HepG2 (cell line): ENCODE data around the gene PRKAR2B. TPM values are rescaled to one million over a fixed set of nuclear protein-coding genes. Genes with fewer than 3 reads are reported as not detected.

Experiments used
- ATAC-seq: fragments of 200-7000 bp; cut with Tn5 transposase; 3 replicates; pipeline ENCODE4 v1.9.1; 2020; ENCODE audit warnings: mild to moderate bottlenecking, moderate library complexity
- BruUV-seq: library from RNA; stranded (reverse); fragments of 400-500 nt; replicated peaks from 2 replicates; lab custom pipeline; 2021; lab: Mats Ljungman, UMichigan
- CTCF ChIA-PET: fragments of 300-600 bp; formaldehyde crosslinking; extraction: SDS; loops from one replicate; lab custom pipeline; 2021; ENCODE audit warnings: low total read pairs, inconsistent platforms, low intra/inter-chr PET ratio; lab: Yijun Ruan, JAX
- POLR2A ChIA-PET: fragments of 350-600 bp; sonication (Branson Sonifier 250); formaldehyde crosslinking; loops from one replicate; lab custom pipeline; 2020; ENCODE audit warnings: antibody characterized with exemption, inconsistent platforms; lab: Yijun Ruan, JAX
- DNase-seq: peaks from one replicate; pipeline ENCODE4 v3.0.0-alpha.2; 2015; ENCODE audit warnings: low spot score
- FAIRE-seq: peaks from 3 replicates; lab custom pipeline; 2011; peaks lifted over from hg19 to GRCh38; lab: Jason Lieb, UNC
- H2AFZ ChIP-seq: one replicate; pipeline ENCODE4 v1.6.1; 2011; ENCODE audit warnings: low read length, inconsistent platforms
- H3K27ac ChIP-seq: fragments of 300-600 bp; 3 replicates; pipeline ENCODE4 v1.8.0; 2011; ENCODE audit warnings: mixed run types, mild to moderate bottlenecking, mixed read lengths, low read length, inconsistent platforms; ENCODE audit not compliant: insufficient read depth; ENCODE audit errors: extremely low read length
- H3K27me3 ChIP-seq, 2 experiments: fragments of 200-600 bp in 1 of 2; 2 replicates in 1 of 2; 3 replicates in 1 of 2; pipeline versions ENCODE4 v1.6.0 to v1.8.0; 2011; ENCODE audit warnings: low read length in 2 of 2, mild to moderate bottlenecking in 2 of 2, moderate library complexity in 2 of 2, inconsistent platforms in 1 of 2; ENCODE audit not compliant: insufficient read depth in 2 of 2, control insufficient read depth in 1 of 2
- H3K36me3 ChIP-seq, 2 experiments: fragments of 200-600 bp in 1 of 2; replicated peaks in 1 of 2; 2 replicates in 1 of 2; 3 replicates in 1 of 2; pipeline versions ENCODE4 v1.5.1 to v1.8.0; 2011; ENCODE audit warnings: low read length in 2 of 2, inconsistent platforms in 1 of 2; ENCODE audit not compliant: insufficient read depth in 2 of 2, control insufficient read depth in 1 of 2
- H3K4me1 ChIP-seq: 2 replicates; pipeline ENCODE4 v1.5.1; 2012; ENCODE audit warnings: low read length, inconsistent platforms; ENCODE audit not compliant: insufficient read depth
- H3K4me2 ChIP-seq: 2 replicates; pipeline ENCODE4 v1.6.0; 2011; ENCODE audit warnings: low read depth, low read length, inconsistent platforms
- H3K4me3 ChIP-seq, 3 experiments: fragments of 200-600 bp in 1 of 3; sonication (generic), shearing (Covaris generic) in 1 of 3; replicated peaks in 1 of 3; 2 replicates each; pipeline ENCODE4 v1.5.1; 2011 to 2016; ENCODE audit warnings: low read length in 3 of 3, inconsistent platforms in 2 of 3, low read depth in 2 of 3, mild to moderate bottlenecking in 2 of 3, control low read depth in 1 of 3, mixed read lengths in 1 of 3; ENCODE audit not compliant: insufficient read depth in 1 of 3
- H3K79me2 ChIP-seq: one replicate; pipeline ENCODE4 v1.6.1; 2011; ENCODE audit warnings: low read length, inconsistent platforms; ENCODE audit not compliant: insufficient read depth
- H3K9ac ChIP-seq: 2 replicates; pipeline ENCODE4 v1.6.0; 2011; ENCODE audit warnings: mild to moderate bottlenecking, low read depth, low read length, inconsistent platforms; ENCODE audit not compliant: insufficient read depth
- H3K9me3 ChIP-seq: 2 replicates; pipeline ENCODE4 v1.5.1; 2012; ENCODE audit warnings: mild to moderate bottlenecking, low read length
- H4K20me1 ChIP-seq: 2 replicates; pipeline ENCODE4 v1.6.0; 2011; ENCODE audit warnings: inconsistent platforms, mild to moderate bottlenecking, low read length, moderate library complexity; ENCODE audit not compliant: insufficient read depth
- ETV6 ChIP-seq: sonication (generic); formaldehyde crosslinking; conservative IDR thresholded peaks from 2 replicates; pipeline ENCODE4 v1.4.0; 2020; ENCODE audit warnings: missing genetic modification reagents
- FOXK2 ChIP-seq: fragments of 450-650 bp; IDR thresholded peaks from 2 replicates; pipeline ENCODE4 v1.6.1; 2016
- MIXL1 ChIP-seq: IDR thresholded peaks from 2 replicates; pipeline ENCODE4 v1.6.1; 2016
- RNF219 ChIP-seq: sonication (generic); formaldehyde crosslinking; IDR thresholded peaks from 2 replicates; pipeline ENCODE4 v1.5.0; 2020; ENCODE audit warnings: mild to moderate bottlenecking, missing genetic modification reagents
- ZNF256 ChIP-seq: sonication (generic); formaldehyde crosslinking; conservative IDR thresholded peaks from 2 replicates; pipeline ENCODE4 v1.4.0; 2020; ENCODE audit warnings: missing genetic modification reagents
- ZNF670 ChIP-seq: sonication (generic); formaldehyde crosslinking; IDR thresholded peaks from 2 replicates; pipeline ENCODE4 v1.8.0; 2022; ENCODE audit warnings: mild to moderate bottlenecking, missing genetic modification reagents, borderline replicate concordance
- WGBS: methylation state at CpG from one replicate; pipeline ENCODE4 v1.1.6; 2017; ENCODE audit warnings: low lambda C conversion rate; 5-methylcytosine and 5-hydroxymethylcytosine counted together
- in situ Hi-C: cut with HindIII; loops from 2 replicates; pipeline ENCODE4 v1.10.0; 2017; ENCODE audit warnings: low pct_unique_long_range_greater_than_20kb; ENCODE audit not compliant: extremely low pct_ligation_motif_present
- intact Hi-C: fragments of 100-400 bp; cut with micrococcal nuclease; formaldehyde crosslinking; loops from one replicate; pipeline ENCODE4 v1.10.0; 2022; ENCODE audit not compliant: unreplicated experiment
- polyA plus RNA-seq, 8 experiments: library from polyadenylated mRNA; depleted of rRNA in 3 of 8; stranded (reverse) in 7 of 8; unstranded in 1 of 8; fragments of >200 nt; fragmentation: Illumina TruSeq in 4 of 8; extraction: Trizol in 4 of 8; gene quantifications; 2 replicates each; pipeline versions ENCODE4 v1.2.1 to v1.2.3, GENCODE V29; 2011 to 2016; ENCODE audit warnings: low read depth in 4 of 8, missing spikeins in 1 of 8, mixed read lengths in 1 of 8; ENCODE audit not compliant: insufficient read depth in 1 of 8
- total RNA-seq, 5 experiments: library from RNA; depleted of rRNA; stranded (reverse); fragments of >200 nt; fragmentation: Illumina TruSeq; extraction: Trizol; gene quantifications; 2 replicates each; pipeline ENCODE4 v1.2.3, GENCODE V29; 2016; ENCODE audit warnings: low read depth in 1 of 5
- TF ChIP-seq, protein P1 (sequence below): sonication (generic); formaldehyde crosslinking; IDR thresholded peaks from 2 replicates; pipeline ENCODE4 v1.4.0; 2020; ENCODE audit warnings: mild to moderate bottlenecking, missing genetic modification reagents

The PRKAR2B gene
- total and polyA plus RNA-seq, 2 of the 13 experiments (the other 11 are each of a cell fraction or from before 2014, with no cell fraction given) = not detected

DNA sequence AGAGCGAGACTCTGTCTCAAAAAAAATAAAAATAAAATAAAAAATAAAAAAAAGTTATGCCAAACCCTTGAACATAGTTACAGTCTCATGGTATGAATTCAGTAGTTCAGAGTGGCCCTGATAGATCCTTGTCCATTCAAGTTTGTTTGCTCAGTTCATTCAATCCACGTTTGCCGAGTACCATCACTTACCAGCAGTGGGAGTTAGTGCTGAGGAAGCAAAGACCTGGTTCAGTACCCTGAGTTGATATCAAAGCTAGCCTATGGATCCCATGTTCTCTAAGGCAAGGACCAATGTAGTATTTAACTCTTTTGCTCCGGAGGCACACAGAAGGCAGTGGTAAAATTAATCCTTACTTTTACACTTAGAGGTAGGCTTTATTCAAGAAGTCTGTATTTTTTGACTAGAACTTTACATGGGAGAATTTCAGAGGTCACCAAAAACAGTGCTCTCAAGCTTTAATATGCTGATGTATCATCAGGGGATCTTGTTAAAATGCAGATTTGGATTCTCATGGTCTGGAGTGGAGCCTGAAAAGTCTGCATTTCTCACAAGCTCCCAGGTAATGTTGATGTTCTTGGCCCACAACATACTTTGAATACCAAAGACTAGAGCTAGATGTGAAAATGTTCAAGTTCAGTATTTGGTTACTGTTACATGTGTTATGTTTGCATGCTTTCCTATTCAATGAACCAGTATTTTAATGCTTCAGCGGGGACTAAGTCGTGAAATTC lies 86.1 kb downstream of the PRKAR2B start (continued):
- no peak for TF ChIP-seq RNF219 (CRISPR knock-in tag)
- no peak for TF ChIP-seq MIXL1 (CRISPR knock-in tag)
- TF ChIP-seq FOXK2 = no peak
- TF ChIP-seq ETV6 (CRISPR knock-in tag) = no peak
- TF ChIP-seq ZNF256 = no peak
- TF ChIP-seq, protein P1, sequence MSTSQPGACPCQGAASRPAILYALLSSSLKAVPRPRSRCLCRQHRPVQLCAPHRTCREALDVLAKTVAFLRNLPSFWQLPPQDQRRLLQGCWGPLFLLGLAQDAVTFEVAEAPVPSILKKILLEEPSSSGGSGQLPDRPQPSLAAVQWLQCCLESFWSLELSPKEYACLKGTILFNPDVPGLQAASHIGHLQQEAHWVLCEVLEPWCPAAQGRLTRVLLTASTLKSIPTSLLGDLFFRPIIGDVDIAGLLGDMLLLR = no peak
- TF ChIP-seq, all 625 proteins: peak for 0

DNA sequence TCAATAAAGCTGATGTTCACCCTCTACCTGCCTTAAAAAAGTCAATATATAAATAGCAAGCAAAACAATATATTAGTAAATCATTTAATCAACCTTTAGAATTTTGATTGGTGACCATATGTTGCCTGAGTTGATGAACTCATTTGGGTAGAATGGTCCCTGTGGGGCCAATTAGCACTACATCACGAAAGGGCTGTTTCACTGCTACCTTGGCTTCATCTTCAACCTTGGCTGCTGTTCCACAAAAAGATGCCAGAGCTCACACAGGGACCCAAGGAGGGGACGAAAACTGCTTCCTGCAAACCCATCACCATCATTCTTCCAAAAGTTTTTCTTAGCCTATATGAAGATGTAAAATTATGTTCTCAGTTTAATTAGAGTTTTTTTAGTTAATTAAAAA lies 88.9 kb downstream of the PRKAR2B start:
- Histone ChIP-seq H3K79me2 (no peaks in the 10 kb centered on the region), H2AFZ (no peak overlapping the region), H3K27me3 (no peaks in the 10 kb centered on the region; a peak in 1 of 5 replicates), H3K4me1 (no peaks in the 10 kb centered on the region), H3K9me3 (no peaks in the 10 kb centered on the region), H3K4me2 (no peak overlapping the region), H3K4me3 (no peak overlapping the region), H3K36me3 (no peaks in the 10 kb centered on the region), H4K20me1 (no peaks in the 10 kb centered on the region), H3K9ac (no peak overlapping the region), H3K27ac (no peak overlapping the region)
- ATAC-seq (no peak), DNase-seq (no peak), FAIRE-seq (no peak)
- ChIA-PET POLR2A (no interaction called here), CTCF (no interaction called here)
- intact Hi-C loops (loop anchor here (5.0 kb wide), 1 partner anchor 71 kb away; no protein-coding TSS in a partner anchor), in situ Hi-C loops (no loop called here)
- 0% methylated on average over 2 of the region's 2 CpGs for WGBS
- TF ChIP-seq ZNF670 (CRISPR knock-in tag) = no peak
- no TSS peak for BruUV-seq
